ENCODE results near the gene TMCC1. TPM values are rescaled to one million over a fixed set of nuclear protein-coding genes. Genes with fewer than 3 reads are reported as not detected.
A peak's percentile ranks its signal among the peaks of the same experiment; 100 is the strongest.
"Not testable (repeated sequence)": the region's sequence is repeated elsewhere in the genome, so short reads cannot be mapped to it uniquely, and the experiment has no call there.

TMCC1 gene
- total RNA-seq, 4 donors from 2014 or later: 4.1 to 21.8 (median 14.5) TPM

DNA sequence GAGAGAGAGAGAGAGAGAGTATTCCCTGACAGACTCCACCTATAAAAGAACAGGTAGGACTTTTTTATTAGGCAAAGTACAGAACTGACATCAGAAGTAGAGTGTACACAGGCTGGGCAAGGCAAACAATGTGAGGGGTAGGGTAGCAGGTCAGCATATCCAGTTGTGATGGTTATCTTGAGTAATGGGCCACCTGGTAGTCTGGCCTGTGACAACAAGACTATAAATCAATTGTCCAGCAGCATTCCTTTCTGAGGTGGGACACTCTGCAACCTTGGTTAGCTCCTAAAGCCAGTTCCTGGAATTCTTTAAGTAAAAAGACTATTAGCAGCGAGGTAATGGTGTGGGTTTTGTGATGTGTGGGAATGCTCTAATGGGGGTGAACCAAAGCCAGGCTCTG is 14.9 kb upstream of the TMCC1 start:
- Histone ChIP-seq H3K4me1 (no peaks in the 10 kb centered on the region), H3K27ac (no peak overlapping the region), H3K4me3 (no peak overlapping the region), H3K36me3 (no peaks in the 10 kb centered on the region), H3K9me3 (peaks cover 20 to 25% of the 10 kb centered on the region in 2 donors), H3K27me3 (no peaks in the 10 kb centered on the region)
- 74 to 100% methylated on average over 1 of the region's 1 CpG for WGBS, 2 donors (ENCODE audit: low coverage in 1 of 2)
- no peak for DNase-seq
- intact Hi-C loops (cut with DNase I; ENCODE audit: low total_unique reads) (no loop called here), in situ Hi-C loops (cut with MboI; ENCODE audit: low pct_ligation_motif_present in 1 of 4, low pct_unique_long_range_greater_than_20kb in 1 of 4, low sequenced_read_pairs in 3 of 4) (no loop called here)
- TF ChIP-seq POLR2AphosphoS5 (IDR thresholded peaks at IDR 0.05) (no peak), POLR2A (IDR thresholded peaks at IDR 0.05) (no peak), EP300 (IDR thresholded peaks at IDR 0.05; ENCODE audit: low read depth) (no peak), CTCF (IDR thresholded peaks at IDR 0.05) (no peak)

GRCh38 chr3:129901272-129901671 is 7.8 kb upstream of the TMCC1 start:
- intact Hi-C loops (cut with DNase I; ENCODE audit: low total_unique reads); DNase-seq; H3K36me3 ChIP-seq; in situ Hi-C loops (cut with MboI; ENCODE audit: low pct_ligation_motif_present in 1 of 4, low pct_unique_long_range_greater_than_20kb in 1 of 4, low sequenced_read_pairs in 3 of 4); H3K27me3 ChIP-seq; H3K27ac ChIP-seq; H3K4me1 ChIP-seq; H3K4me3 ChIP-seq: not testable (repeated sequence)
- 98 to 100% methylated on average over 3 to 4 of the region's 4 CpGs for WGBS, 2 donors (ENCODE audit: low coverage in 1 of 2)
- H3K9me3 ChIP-seq: peaks cover 11 to 13% of the 10 kb centered on the region in 2 donors

GRCh38 chr3:129897026-129897425 is 3.5 kb upstream of the TMCC1 start:
- no peak for DNase-seq
- TF ChIP-seq POLR2A (IDR thresholded peaks at IDR 0.05) (no peak), POLR2AphosphoS5 (IDR thresholded peaks at IDR 0.05) (no peak), EP300 (IDR thresholded peaks at IDR 0.05; ENCODE audit: low read depth) (no peak), CTCF (IDR thresholded peaks at IDR 0.05) (no peak)
- in situ Hi-C loops (cut with MboI; ENCODE audit: low pct_ligation_motif_present in 1 of 4, low pct_unique_long_range_greater_than_20kb in 1 of 4, low sequenced_read_pairs in 3 of 4): no loop called here
- Histone ChIP-seq H3K27ac (no peak overlapping the region), H3K27me3 (no peaks in the 10 kb centered on the region), H3K36me3 (no peaks in the 10 kb centered on the region), H3K4me3 (no peak overlapping the region), H3K9me3 (no peaks in the 10 kb centered on the region), H3K4me1 (peaks cover 4 to 13% (median 11%) of the 10 kb centered on the region in 4 donors)
- WGBS, 2 donors (ENCODE audit: low coverage in 1 of 2): 81 to 92% methylated on average over 3 of the region's 3 CpGs
- intact Hi-C loops (cut with DNase I; ENCODE audit: low total_unique reads): no loop called here

DNA sequence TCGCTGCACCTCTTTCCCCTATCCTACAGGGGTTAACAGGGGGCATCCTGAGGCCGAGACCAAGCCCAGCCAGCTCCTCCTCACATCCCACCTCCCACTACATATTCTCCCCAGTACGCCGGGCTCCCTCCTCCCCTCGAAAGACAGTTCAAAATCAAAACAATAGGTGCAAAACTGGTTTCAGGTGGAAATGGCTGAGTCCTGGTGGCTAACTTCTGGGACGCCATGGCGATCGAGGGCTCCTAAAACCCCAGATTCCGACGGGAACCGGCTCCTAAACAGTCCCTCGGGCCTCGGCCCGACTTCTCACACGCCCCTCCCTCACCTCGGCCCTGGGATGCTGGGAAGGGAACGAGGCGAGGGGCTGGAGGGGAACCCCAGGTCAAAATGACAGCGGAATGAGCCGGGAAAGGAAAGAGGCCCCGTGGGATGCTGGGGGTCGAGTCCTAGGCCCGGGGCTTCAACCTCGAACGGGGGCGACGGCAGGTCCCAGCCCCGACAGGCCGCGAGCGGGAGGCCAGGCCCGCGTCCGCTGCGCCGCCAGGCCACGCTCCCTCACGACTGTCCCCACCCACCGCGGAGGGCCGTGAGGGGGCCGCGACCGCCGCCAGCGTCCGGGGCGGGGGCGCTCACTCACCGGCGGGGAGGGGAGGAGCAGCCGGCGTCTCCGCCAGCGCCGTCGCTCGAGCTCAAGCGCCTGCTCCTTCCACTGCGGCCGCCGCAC is 492 bp downstream of the TMCC1 start:
- in situ Hi-C loops (cut with MboI; ENCODE audit: low pct_ligation_motif_present in 1 of 4, low pct_unique_long_range_greater_than_20kb in 1 of 4, low sequenced_read_pairs in 3 of 4): no loop called here
- H3K27ac ChIP-seq: peak overlapping the region; percentile 92 to 98 (median 94)
- peak overlapping the region; percentile 72 to 96 (median 84) for H3K4me3 ChIP-seq
- peak; percentile 30 for TF ChIP-seq POLR2A (IDR thresholded peaks at IDR 0.05)
- TF ChIP-seq POLR2AphosphoS5 (IDR thresholded peaks at IDR 0.05): peak in 1 of 3 donors; percentile 31
- no peak for TF ChIP-seq EP300 (IDR thresholded peaks at IDR 0.05; ENCODE audit: low read depth)
- TF ChIP-seq CTCF (IDR thresholded peaks at IDR 0.05): peak in 2 of 5 experiments; percentile 34 to 38
- H3K9me3 ChIP-seq: no peaks in the 10 kb centered on the region
- intact Hi-C loops (cut with DNase I; ENCODE audit: low total_unique reads): no loop called here
- no peaks in the 10 kb centered on the region for H3K36me3 ChIP-seq
- 0 to 1% methylated on average over 5 to 59 of the region's 62 CpGs for WGBS, 2 donors (ENCODE audit: low coverage in 1 of 2)
- peak; percentile 74 for DNase-seq
- H3K27me3 ChIP-seq: no peaks in the 10 kb centered on the region
- H3K4me1 ChIP-seq: peaks cover 21 to 37% (median 31%) of the 10 kb centered on the region in 4 donors

Measured in transverse colon (tissue), 4 donors.